CD4-positive, alpha-beta T cell treated with Interleukin-4 for 1 hour (primary cell): ENCODE data around the gene PRKCB.
"Not testable (repeated sequence)": the region's sequence is repeated elsewhere in the genome, so short reads cannot be mapped to it uniquely, and the experiment has no call there.

Experiments
- DNase-seq, 2 donors: peaks; one replicate each; pipeline ENCODE4 v3.0.0-alpha.2; 2020 to 2022

The PRKCB gene

GRCh38 chr16:24010440-24011089, 174.8 kb downstream of the PRKCB start:
- peak; percentile 81 to 83 for DNase-seq

GRCh38 chr16:24011237-24011636, 175.5 kb downstream of the PRKCB start:
- no peak for DNase-seq

GRCh38 chr16:24013054-24013636, 177.4 kb downstream of the PRKCB start:
- no peak for DNase-seq

GRCh38 chr16:24013864-24014645, 178.3 kb downstream of the PRKCB start:
- DNase-seq = peak; percentile 79 to 92

GRCh38 chr16:24014955-24015354, 179.2 kb downstream of the PRKCB start:
- not testable (repeated sequence) for DNase-seq

- DNase-seq = no peak
These were observed 180.1 kb downstream of the PRKCB start for GRCh38 chr16:24015923-24016322.

GRCh38 chr16:24018485-24018884, 182.7 kb downstream of the PRKCB start:
- DNase-seq = no peak

GRCh38 chr16:24022797-24023196, 187.0 kb downstream of the PRKCB start:
- no peak for DNase-seq

- DNase-seq = no peak
These were observed 187.8 kb downstream of the PRKCB start for GRCh38 chr16:24023621-24024020.

GRCh38 chr16:24024971-24025370, 189.2 kb downstream of the PRKCB start:
- DNase-seq = no peak

GRCh38 chr16:24027466-24027865, 191.7 kb downstream of the PRKCB start:
- DNase-seq = no peak

GRCh38 chr16:24029841-24030240, 194.1 kb downstream of the PRKCB start:
- not testable (repeated sequence) for DNase-seq

- peak; percentile 42 for DNase-seq
These were observed 199.5 kb downstream of the PRKCB start for GRCh38 chr16:24035127-24035842.

- no peak for DNase-seq
These were observed 200.3 kb downstream of the PRKCB start for GRCh38 chr16:24036038-24036543.

GRCh38 chr16:24036614-24037013, 200.8 kb downstream of the PRKCB start:
- peak; percentile 30 to 59 for DNase-seq

- no peak for DNase-seq
These were observed 201.6 kb downstream of the PRKCB start for GRCh38 chr16:24037335-24037734.

GRCh38 chr16:24041834-24042631, 206.2 kb downstream of the PRKCB start:
- DNase-seq = peak; percentile 76 to 80

- DNase-seq = no peak
These were observed 208.7 kb downstream of the PRKCB start for GRCh38 chr16:24044467-24044866.

- DNase-seq = no peak
These were observed 209.9 kb downstream of the PRKCB start for GRCh38 chr16:24045641-24046040.

GRCh38 chr16:24046442-24046841, 210.7 kb downstream of the PRKCB start:
- DNase-seq = no peak

- DNase-seq = peak; percentile 14 to 16
These were observed 213.3 kb downstream of the PRKCB start for GRCh38 chr16:24049113-24049512.

GRCh38 chr16:24051125-24051524, 215.3 kb downstream of the PRKCB start:
- DNase-seq = no peak
